Pons (tissue), 1 donor: ENCODE data around the gene HNRNPF.
"Not testable (repeated sequence)": the region's sequence is repeated elsewhere in the genome, so short reads cannot be mapped to it uniquely, and the experiment has no call there.

ENCODE experiments used
- DNase-seq: peaks from one replicate; pipeline ENCODE4 v3.0.0-alpha.2; 2016; ENCODE audit warnings: low spot score

Gene HNRNPF, protein sequence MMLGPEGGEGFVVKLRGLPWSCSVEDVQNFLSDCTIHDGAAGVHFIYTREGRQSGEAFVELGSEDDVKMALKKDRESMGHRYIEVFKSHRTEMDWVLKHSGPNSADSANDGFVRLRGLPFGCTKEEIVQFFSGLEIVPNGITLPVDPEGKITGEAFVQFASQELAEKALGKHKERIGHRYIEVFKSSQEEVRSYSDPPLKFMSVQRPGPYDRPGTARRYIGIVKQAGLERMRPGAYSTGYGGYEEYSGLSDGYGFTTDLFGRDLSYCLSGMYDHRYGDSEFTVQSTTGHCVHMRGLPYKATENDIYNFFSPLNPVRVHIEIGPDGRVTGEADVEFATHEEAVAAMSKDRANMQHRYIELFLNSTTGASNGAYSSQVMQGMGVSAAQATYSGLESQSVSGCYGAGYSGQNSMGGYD

GRCh38 chr10:43408710-43409384 lies at the start of gene HNRNPF:
Gene HNRNPF, minus strand, starts transcription at chr10:43409186. Its CDS starts 21,302 bp downstream, at chr10:43387884.
- peak; percentile 93 for DNase-seq

GRCh38 chr10:43458227-43458626 lies 49.2 kb upstream of the HNRNPF start:
- no peak for DNase-seq

- DNase-seq: not testable (repeated sequence)
These were observed 47.6 kb upstream of the HNRNPF start for GRCh38 chr10:43456561-43456960.

DNA sequence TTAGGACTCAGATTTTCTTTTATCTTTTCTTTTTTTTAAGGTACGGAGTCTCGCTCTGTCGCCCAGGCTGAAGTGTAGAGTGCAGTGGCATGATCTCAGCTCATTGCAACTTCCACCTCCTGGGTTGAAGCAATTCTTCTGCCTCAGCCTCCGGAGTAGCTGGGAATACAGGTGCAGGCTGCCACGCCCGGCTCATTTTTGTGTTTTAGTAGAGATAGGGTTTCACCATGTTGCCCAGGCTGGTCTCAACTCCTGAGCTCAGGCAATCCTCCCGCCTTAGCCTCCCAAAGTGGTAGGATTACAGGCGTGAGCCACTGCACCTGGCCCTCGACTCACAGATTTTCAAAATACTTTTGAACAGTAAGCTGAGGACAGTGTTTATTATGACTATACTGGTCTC lies 45.0 kb upstream of the HNRNPF start:
- not testable (repeated sequence) for DNase-seq

- DNase-seq: no peak
These were observed 44.4 kb upstream of the HNRNPF start for GRCh38 chr10:43453266-43453831.

DNA sequence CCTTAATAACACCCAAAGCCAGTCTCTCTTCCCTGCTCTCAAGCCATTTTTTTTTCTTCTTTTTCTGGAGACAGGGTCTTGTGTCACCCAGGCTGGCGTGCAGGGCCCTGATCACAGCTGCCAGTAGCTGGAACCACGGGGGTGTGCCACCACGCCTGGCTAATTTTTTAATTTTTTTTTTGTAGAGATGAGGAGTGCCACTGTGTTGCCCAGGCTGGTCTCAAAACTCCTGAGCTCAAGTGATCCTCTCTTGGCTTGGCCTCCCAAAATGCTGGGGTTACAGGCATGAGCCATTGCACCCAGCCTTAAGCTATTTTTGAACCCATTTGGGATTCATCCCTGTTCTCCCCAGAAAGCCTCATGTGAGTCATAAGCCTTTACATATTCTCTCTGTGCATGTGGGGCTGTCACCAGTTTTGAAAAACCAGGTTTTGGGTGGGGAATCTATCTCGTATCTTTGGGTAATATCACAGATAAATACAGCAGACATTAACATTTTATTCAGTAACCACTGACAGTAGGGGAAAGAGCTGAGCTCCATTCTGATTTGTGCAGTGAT lies 43.4 kb upstream of the HNRNPF start:
- no peak for DNase-seq

DNA sequence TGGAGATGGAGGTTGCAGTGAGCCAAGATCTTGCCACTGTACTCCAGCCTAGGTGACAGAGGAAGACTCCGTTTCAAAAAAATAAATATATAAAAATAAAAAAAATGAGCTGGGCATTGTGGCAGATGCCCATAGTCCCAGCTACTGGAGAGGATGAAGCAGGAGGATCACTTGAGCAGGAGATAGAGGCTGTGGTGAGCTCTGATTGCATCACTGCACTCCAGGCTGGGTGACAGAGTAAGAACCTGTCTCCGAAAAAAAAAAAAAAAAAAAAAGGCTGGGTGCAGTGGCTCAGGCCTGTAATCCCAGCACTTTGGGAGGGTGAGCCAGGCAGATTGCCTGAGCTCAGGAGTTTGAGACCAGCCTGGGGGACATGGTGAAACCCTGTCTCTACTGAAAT lies 39.8 kb upstream of the HNRNPF start:
- no peak for DNase-seq

GRCh38 chr10:43446219-43447017 lies 37.4 kb upstream of the HNRNPF start:
- DNase-seq: not testable (repeated sequence)

DNA sequence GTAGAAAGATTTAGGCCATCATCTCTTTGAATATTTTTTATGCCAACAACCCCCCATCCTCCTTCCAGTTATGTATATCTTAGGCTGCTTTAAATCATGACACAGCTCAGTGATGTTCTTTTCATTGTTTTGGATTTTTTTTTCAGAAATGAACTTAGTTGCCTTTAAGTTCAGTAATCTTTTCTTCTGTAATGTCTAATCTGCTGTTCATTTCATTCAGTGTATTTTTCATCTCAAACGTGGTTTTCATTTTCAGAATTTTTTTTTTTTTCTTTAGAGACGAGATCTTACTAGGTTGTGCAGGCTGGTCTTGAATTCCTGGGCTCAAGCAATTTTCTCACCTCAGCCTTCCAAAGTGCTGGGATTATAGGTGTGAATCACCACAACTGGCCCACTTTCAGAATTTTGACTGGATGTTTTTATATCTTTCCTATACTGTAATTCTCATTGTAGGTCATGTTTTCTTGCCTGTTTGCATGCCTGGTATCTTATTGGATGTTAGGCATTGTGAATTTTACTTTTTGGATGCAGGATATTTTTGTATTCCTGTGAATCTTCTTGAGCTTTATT lies 36.0 kb upstream of the HNRNPF start:
- no peak for DNase-seq

DNA sequence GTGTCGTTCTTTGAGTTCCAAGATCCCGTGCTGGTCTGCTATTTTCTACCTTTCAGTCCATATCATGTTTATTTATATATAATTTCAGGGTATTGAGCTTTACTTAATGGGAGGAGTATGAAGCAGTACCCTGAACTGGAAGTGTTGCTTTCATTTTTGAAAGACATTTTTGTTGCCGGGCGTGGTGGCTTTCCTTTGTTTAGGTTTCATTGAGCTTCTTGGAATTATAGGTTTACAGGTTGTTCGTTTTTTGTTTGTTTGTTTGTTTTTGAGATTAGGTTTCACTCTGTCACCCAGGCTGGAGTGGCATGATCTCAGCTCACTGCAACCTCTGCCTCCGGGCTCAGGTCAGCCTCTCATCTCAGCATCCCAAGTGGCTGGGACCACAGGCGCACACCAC lies 35.3 kb upstream of the HNRNPF start:
- DNase-seq: no peak

DNA sequence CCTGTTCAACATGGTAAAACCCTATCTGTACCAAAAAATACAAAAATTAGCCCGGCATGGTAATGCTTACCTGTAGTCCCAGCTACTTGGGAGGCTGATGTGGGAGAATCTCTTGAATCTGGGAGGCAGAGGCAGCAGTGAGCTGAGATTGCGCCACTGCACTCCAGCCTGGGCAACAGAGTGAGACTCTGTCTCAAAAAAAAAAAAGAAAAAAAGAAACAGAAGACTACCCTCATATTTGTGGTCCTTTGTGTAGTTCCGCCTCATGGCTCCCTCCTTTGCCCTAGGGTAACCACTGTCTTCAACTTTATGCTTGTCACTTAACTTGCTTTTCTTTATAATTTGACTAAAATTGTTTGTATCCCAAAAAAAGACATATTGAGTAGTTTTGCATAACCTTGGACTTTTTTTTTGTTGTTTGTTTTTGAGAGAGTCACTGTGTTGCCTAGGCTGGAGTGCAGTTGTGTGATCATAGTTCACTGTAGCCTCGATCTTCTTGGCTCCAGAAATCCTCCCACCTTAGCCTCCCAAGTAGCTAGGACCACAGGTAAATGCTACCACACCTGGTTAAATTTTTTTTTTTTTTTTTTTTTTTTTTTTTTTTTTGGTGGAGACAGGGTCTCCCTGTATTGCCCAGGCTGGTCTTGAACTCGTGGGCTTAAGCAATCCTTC lies 31.6 kb upstream of the HNRNPF start:
- DNase-seq: no peak

DNA sequence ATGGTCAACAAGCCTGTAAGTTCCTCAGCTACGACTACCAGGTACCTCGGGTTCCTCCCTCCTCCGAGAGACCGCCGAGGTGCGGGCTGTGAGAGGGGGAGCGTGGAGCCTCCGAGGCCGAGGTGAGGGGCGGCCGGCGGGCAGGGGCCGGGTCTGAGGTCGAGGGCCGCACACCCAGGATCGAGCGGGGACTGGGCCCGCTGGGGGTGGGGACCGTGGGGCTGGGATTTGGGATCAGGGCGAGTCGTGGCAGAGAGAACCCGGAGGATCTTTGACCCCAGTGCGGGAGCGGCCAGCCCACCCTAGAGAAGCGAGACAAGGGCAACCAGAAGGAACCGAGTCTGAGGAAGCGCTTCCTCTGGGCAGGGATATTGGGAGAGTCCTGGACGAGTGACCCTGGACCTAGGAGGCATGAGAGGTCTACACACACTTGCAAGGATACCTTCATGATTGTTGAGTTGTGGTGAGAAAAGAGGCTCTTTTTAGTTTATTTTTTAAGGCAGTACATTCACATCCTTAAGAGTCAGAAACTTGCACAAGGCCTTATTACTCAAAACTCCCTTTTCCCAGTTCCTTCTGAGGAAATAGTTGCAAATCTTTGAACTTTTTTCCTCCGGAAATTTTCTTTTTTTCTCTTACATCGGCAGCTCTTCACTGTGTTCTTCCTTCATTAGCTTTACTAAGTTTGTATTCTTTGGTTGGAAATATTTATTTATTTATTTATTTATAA lies 28.3 kb upstream of the HNRNPF start:
- DNase-seq: no peak

GRCh38 chr10:43436291-43437140 lies 27.5 kb upstream of the HNRNPF start, which contains the start of gene ZNF487:
Gene ZNF487, plus strand, starts transcription at chr10:43437111. Its CDS starts 38,703 bp downstream, at chr10:43475814.
- DNase-seq: peak; percentile 87

- DNase-seq: no peak
These were observed 22.1 kb upstream of the HNRNPF start for GRCh38 chr10:43430926-43431663.

DNA sequence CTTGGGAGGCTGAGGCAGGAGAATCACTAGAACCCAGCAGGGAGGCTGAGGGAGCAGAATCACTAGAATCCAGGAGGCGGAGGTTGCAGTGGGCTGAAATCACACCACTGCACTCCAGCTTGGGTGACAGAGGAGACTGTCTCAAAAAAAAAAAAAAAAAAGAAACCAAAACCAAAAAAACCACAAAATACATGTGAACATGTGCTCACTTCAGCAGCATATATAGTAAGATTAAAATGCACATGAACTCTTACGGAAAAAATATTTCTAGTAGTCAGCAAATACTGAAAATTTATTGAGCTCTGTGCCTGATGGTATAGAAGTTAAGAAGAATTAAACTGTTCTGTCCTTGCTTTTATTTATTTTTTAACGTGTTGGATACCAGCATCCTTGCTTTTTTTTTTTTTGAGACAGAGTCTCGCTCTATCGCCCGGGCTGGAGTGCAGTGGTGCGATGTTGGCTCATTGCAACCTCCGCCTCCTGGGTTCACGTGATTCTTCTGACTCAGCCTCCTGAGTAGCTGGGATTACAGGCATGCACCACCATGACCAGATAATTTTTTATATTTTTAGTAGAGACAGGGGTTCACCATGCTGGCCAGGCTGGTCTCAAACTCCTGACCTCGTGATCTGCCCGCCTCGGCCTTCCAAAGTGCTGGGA lies 18.3 kb upstream of the HNRNPF start:
- no peak for DNase-seq

DNA sequence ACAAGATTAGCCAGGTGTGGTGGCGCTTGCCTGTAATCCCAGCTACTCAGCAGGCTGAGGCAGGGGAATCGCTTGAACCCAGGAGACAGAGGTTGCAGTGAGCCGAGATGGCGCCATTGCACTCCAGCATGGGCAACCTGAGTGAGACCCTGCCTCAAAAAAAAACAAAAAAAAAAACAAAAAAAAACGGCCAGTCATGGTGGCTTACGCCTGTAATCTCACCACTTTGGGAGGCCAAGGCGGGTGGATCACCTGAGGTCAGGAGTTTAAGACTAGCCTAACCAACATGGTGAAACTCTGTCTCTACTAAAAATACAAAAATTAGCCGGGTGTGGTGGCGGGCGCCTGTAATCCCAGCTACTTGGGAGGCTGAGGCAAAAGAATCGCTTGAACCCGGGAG lies 17.5 kb upstream of the HNRNPF start:
- not testable (repeated sequence) for DNase-seq

- DNase-seq: no peak
These were observed 15.4 kb upstream of the HNRNPF start for GRCh38 chr10:43424416-43424815.

DNA sequence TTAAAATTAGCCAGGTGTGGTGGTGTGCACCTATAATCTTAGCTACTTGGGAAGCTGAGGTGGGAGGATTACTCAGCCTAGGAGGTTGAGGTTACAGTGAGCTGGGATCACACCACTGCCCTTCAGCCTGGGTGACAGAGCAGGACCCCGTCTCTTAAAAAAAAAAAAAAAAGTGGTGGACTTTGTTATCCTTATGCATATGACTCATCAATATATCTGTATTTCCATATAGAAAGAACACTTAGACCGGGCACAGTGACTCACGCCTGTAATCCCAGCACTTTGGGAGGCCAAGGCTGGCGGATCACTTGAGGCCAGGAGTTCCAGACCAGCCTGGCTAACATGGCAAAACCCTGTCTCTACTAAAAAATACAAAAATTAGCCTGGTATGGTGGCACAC lies 13.0 kb upstream of the HNRNPF start:
- DNase-seq: not testable (repeated sequence)
